ENCODE measurements around the gene C5orf34.
"Not testable (repeated sequence)": the region's sequence is repeated elsewhere in the genome, so short reads cannot be mapped to it uniquely, and the experiment has no call there.

Gene C5orf34, protein sequence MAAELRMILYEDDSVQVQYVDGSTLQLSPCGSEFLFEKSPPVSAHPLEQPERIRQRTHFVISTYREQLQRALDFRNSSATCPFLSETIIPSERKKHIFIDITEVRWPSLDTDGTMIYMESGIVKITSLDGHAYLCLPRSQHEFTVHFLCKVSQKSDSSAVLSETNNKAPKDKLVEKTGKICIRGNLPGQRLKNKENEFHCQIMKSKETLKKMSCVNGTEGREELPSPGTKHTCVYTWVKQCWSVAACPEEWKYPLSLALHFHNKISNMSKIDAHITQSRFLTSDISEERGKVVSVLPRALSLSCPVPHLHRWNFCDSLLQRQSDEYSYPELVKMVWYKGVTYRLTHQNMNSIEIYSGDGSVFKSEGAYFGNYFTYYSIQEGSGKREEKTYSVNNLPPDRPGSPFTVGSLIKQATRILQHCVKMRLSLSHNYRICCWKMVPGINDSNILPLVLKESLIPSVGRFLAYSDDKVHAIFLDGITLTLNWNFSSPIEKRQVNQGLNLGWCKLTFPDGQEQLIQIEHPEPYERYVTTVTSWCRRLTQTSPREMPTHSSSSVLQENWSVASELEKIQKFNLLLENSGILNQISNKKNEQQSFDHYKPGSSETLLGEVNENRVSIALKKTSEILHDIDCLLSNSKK

GRCh38 chr5:43514816-43515677 lies at the start of gene C5orf34:
Gene C5orf34 (minus strand): TSS chr5:43515148. CDS start chr5:43509339, 5,809 bp downstream.
- DNase-seq, result peak; percentile 96 to 98

DNA sequence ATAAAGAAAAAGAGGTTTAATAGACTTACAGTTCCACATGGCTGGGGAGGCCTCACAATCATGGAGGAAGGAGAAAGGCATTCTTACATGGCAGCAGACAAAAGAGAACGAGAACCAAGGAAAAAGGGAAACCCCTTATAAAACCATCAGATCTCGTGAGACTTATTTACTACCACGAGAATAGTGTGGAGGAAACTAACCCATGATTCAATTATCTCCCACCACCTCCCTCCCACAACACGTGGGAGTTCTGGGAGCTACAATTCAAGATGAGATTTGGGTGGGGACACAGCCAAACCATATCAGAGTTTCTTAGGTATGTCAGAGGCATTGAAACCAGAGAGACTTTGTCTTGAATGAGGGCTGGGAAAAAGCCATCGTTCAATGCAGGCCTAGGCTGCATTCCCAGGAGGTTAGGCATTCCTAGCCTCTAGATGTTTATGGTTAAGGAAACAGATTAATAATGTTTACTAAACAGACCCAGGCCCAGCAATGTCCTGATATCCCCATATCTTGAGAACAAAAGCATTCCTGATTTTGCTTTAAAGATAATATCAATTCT lies 49.4 kb upstream of the C5orf34 start:
- no peak for DNase-seq

DNA sequence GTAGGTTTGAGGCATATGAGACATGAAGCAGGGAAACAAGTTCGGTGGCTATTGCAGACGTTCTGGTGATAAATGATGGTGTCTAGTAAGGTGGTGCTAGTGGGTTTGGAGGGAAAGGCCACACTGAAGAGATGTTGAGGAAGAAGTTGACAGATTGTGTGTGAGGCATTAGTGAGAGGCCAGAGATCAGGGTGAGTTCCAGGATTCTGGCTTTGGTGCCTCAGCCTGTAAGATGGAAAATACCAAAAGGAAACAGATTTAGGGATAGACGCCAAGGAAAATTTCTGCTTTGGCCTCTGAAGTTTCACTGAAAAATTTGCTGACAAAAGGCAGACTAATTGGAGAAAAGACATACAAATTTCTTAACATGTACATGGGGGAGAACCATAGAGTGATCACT lies 48.4 kb upstream of the C5orf34 start:
- no peak for DNase-seq

DNA sequence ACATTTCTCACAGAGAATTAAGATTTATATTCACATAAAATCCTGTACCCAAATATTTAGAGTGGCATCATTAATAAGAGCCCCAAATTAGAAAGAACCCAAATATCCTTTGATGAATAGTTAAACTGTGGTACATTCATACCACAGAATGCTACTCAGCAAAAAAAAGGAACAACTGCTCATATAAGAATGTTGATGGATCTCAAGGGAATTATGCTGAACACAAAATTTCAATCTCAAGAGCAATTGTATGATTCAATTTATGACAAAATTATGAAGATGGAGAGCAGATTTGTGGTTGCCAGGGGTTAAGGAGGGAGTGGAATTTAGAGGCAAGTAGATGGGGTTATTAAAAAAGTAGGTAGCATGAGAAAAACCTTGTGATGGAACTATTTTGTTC lies 46.4 kb upstream of the C5orf34 start:
- DNase-seq, result no peak

- no peak for DNase-seq
Observed at GRCh38 chr5:43560128-43560527, 45.2 kb upstream of the C5orf34 start.

DNA sequence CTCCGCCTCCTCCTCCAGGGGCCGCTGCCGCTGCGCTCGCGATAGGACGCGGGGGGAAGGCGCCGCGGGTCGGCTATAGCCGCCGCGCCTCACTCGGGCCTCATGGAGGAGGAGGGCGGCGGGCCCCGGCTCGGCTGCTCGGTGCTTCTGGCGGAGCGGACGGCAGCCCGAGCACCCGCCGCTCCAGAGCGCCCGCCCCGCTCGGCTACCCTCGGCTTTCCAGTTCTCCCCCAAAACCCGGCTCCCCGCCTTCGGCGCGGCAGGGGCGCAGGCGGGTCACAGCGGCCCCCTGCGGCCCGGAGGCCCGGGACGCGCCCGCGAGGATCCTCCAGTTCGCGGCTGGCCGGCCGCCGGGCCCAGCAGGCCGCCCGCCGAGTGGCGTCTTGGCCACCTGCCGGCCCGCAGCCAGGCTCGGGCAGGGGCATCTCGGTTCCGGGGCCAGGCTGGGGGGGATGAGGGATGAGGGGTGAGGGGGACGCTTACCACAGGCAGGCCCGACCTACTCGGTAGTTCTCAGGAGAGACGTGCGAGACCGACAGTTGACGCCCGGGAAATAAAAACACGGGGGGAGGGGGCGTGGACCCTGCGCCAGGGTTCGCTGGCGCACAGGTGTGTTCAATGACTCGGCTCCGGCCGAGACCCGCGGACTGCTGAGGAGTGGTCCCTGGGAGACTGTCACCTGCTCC lies 42.1 kb upstream of the C5orf34 start, which contains the start of gene PAIP1:
Gene PAIP1 (minus strand): TSS at position 221 of the 686 bp plus-strand sequence. CDS start 231 bp downstream, outside the sequence.
- DNase-seq, result peak; percentile 86

DNA sequence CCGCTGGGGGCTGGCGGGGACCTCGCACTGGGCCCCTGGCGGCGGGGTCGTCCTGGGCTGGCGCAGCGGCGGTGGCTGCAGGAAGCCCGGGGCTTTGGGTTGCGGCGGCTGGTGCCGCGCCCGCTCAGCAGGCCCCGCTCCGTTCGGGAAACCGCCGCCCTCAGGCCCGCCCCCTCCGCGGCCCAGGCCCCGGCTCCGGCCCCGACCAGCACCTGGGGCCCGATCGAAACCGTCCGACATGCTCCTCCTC lies 41.6 kb upstream of the C5orf34 start:
- not testable (repeated sequence) for DNase-seq

DNA sequence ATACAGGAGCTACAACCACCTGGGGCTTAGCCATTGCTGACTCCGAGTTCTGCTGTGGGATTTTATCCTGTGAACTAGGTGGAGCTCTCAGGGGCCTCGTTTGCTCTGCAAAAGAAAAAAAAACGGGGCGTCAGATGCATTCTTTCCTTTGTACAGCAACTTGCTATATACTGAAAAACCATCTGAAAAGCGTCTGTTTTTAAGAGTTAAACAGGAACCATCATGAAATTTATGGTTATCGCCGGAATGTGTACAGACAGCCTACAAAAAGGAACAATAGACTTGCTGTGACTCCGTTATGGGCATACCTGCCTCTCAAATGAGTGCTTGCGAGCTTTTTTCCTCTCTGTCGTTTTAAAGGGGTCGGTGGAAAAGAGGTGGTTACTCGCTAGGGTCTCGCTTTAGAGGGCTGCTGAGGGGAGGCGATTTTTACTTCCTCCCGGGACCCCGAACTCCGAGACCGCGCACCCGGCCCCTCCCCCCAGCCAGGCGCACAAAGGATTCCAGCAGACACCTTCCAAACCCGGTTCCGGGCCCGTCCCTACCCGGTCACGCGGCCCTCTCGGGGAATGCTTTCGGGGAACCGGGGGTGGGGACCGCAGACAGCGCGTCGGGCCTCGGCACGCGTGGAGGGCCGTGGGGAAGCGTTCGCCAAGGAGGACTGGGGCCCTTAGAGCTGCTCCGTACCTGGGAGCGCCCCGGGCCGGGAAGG lies 41.1 kb upstream of the C5orf34 start:
- DNase-seq, result peak; percentile 27 to 53

DNA sequence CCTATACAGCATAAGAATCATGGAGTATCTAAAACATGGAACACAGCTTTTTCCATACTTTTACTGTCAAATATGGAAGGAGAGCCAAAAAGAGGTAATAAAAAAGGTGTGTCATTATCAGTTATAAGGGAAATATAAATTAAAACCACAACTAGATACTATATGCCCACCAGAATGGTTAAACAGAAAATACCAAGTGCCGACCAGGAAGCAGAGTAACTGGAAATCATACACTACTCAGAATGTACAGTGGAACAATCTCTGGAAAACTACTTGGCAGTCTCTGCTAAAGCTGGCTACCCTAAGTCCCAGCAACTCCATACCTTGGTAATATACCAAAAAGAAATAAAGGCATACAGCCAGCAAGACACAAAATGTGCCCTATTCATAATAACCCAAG lies 39.5 kb upstream of the C5orf34 start:
- DNase-seq, result no peak

DNA sequence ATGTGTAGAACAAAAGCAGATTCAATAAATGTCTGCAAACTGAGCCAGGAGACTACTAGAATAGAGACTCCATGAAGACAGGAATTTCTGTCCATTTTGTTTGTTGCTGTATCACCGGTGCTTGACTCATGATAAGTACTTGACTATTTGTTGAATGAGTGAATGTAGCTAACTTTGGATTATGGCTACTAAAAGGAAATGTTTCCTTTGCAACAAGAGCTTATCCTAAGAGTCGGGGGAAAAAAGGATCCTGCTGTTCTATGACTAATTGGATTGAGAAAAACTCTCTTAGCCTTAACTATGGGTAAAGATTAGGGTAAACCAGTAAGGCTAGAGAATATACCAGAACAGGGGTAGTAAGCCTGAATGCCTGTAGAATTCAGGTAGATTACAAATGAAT lies 38.4 kb upstream of the C5orf34 start:
- DNase-seq, result no peak

- no peak for DNase-seq
Observed at GRCh38 chr5:43551731-43552130, 36.8 kb upstream of the C5orf34 start.

DNA sequence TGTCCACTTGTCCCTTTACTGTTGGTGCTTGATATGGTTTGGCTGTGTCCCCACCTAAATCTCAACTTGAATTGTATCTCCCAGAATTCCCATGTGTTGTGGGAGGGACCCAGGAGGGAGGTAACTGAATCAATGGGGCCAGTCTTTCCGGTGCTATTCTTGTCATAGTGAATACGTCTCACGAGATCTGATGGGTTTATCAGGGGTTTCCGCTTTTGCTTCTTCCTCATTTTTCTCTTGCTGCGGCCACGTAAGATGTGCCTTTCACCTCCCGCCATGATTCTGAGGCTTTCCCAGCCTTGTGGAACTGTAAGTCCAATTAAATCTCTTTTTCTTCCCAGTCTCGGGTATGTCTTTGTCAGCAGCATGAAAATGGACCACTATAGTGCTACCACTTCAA lies 34.3 kb upstream of the C5orf34 start:
- DNase-seq, result not testable (repeated sequence)

- no peak for DNase-seq
Observed at GRCh38 chr5:43548358-43548757, 33.4 kb upstream of the C5orf34 start.

DNA sequence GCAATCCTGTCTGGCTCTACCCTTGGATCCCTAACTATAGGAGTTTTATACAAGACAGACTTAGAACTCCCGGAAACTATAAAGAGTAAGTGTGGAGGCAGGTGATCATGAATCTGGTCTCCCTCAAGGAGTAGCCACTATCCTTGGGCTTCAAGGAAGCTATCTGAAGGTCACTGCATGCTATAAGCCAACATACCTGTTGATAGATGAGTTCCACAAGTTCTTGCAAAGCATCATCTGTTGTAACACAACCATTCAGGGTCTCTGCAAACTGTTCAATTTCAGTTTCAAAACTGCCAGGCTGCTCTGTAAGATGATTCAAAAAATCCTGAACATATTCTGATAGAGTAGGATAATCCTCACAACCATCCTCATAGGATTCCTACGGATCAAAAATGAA lies 32.6 kb upstream of the C5orf34 start:
- DNase-seq, result no peak

GRCh38 chr5:43543434-43543833 lies 28.5 kb upstream of the C5orf34 start:
- DNase-seq, result no peak

DNA sequence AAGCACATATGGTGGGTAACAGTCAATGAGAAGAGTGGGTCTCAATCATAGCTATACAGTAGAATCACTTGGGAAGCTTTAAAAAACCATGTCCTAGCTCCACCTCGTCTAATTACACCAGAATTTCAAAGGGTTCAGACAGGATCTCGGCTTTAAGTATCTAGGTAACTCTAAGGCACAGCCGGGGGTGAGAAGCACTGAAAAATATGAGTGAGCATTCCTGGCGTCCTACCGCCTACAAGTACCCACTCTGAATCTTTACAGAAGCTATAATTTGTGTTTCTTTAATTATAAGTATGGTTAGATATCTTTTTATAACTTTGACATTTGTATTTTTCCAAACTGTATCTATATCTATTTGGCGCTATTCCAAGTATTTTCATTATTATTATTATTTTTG lies 25.8 kb upstream of the C5orf34 start:
- DNase-seq, result no peak

- no peak for DNase-seq
Observed at GRCh38 chr5:43536972-43537371, 22.0 kb upstream of the C5orf34 start.

DNA sequence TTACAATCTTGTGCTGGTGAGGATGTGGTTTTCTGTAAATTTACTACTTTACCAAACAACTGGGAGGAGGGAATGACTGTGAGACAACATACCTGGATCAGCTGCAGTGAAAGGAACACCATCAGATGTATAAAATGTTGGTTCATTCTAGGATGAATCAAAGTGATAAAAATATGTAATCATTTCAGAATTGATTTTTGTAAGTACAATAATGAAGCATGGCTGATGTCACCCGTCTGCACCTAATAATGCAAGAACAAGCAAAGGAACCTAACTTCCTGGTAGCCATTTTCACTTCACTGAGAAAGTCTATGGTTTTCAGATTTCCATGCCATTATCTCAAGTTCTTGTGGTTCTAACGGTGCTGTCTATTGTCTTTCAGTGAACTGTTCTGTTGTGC lies 18.7 kb upstream of the C5orf34 start:
- no peak for DNase-seq

DNA sequence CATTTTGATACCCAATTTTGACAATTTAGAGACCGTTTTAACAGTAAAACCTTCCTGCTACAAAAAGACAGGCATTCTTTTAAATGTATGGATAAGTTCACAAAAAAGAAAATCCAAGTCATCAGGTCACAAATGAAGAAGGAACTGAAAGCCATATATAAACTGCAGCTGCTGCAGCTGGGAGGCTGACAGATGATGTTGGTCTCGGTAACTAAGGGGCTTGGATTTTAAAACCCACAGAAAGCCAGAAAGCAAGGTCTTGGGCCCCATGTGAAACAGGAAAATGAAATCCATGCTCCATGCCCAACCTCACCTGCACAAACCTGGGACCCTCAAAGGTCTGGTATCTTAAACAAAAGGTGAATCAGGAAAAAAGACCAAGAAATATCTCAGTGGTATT lies 15.7 kb upstream of the C5orf34 start:
- no peak for DNase-seq

- no peak for DNase-seq
Observed at GRCh38 chr5:43523662-43524072, 8.7 kb upstream of the C5orf34 start.

DNA sequence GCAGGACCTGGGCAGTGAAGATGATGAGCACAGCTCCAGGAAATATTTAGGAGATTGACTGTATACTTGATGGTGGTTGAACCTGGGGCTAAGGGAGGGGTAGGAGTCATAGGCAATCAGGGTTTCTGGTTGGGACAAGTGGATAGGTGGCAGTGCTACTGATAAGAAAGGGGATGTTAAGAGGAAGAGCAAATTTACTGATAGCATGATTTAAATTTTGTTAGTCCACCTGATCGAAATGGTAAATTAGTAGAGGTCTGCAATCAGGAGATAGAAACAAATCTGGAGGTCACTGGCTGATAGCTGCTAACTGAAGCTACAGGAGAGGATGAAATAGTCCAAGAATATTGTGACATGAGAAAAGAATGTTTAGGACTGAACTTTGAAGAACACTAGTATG lies 5.7 kb upstream of the C5orf34 start:
- no peak for DNase-seq

DNA sequence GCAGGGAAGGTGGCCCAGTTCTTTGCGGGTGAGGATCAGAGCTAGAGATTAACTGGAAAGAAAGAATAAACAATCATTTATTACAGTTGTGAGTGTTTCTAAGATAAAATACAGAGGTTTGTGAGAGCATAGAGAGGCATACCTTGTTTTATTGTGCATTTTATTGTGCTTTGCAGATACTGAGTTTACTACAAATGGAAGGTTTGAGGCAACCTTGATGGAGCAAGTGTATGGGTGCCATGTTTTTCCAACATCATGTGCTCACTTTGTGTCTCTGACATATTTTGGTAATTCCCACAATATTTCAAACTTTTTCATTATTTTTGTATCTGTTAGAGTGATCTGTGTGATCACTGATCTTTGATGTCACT lies 715 bp upstream of the C5orf34 start:
- no peak for DNase-seq
